MM.1S (cell line): ENCODE measurements around the gene VAV2.

ENCODE experiments used
- DNase-seq: peaks from one replicate; pipeline ENCODE4 v3.0.0-alpha.2; 2015
- H2AFZ ChIP-seq: fragments of 300-600 bp; sonication (generic); 2 replicates; pipeline ENCODE4 v1.6.0; 2016; ENCODE audit warnings: antibody characterized with exemption, low read length
- H3F3A ChIP-seq: fragments of 300-600 bp; sonication (generic); 2 replicates; pipeline ENCODE4 v1.6.1; 2016; ENCODE audit warnings: mild to moderate bottlenecking, antibody characterized with exemption, low read length, moderate library complexity, mixed read lengths; ENCODE audit not compliant: insufficient read depth
- H3K27ac ChIP-seq: fragments of 300-600 bp; sonication (generic); 2 replicates; pipeline ENCODE4 v1.5.1; 2016; ENCODE audit warnings: mild to moderate bottlenecking, low read length
- H3K27me3 ChIP-seq: fragments of 300-600 bp; sonication (generic); replicated peaks from 2 replicates; pipeline ENCODE4 v1.6.0; 2016; ENCODE audit warnings: low read length; ENCODE audit not compliant: insufficient read depth
- H3K36me3 ChIP-seq: fragments of 300-600 bp; sonication (generic); replicated peaks from 2 replicates; pipeline ENCODE4 v1.6.1; 2016; ENCODE audit warnings: mild to moderate bottlenecking, low read length, mixed read lengths; ENCODE audit not compliant: insufficient read depth
- H3K4me1 ChIP-seq: fragments of 300-600 bp; sonication (generic); 2 replicates; pipeline ENCODE4 v1.6.1; 2016; ENCODE audit warnings: low read length, mixed read lengths
- H3K4me2 ChIP-seq: fragments of 300-600 bp; sonication (generic); 2 replicates; pipeline ENCODE4 v1.6.0; 2016; ENCODE audit warnings: low read depth, low read length
- H3K4me3 ChIP-seq: fragments of 300-600 bp; sonication (generic); 2 replicates; pipeline ENCODE4 v1.5.1; 2016; ENCODE audit warnings: low read length, mixed read lengths
- H3K79me2 ChIP-seq: fragments of 300-600 bp; sonication (generic); 2 replicates; pipeline ENCODE4 v1.6.1; 2016; ENCODE audit warnings: mixed run types, low read length, mixed read lengths
- H3K9ac ChIP-seq: fragments of 300-600 bp; sonication (generic); 2 replicates; pipeline ENCODE4 v1.6.1; 2016; ENCODE audit warnings: low read length, mixed read lengths
- H3K9me2 ChIP-seq: fragments of 300-600 bp; sonication (generic); replicated peaks from 2 replicates; pipeline ENCODE4 v1.6.1; 2016; ENCODE audit warnings: mild to moderate bottlenecking, low read length, mixed read lengths; ENCODE audit not compliant: insufficient read depth
- H3K9me3 ChIP-seq: fragments of 300-600 bp; sonication (generic); replicated peaks from 2 replicates; pipeline ENCODE4 v1.6.1; 2016; ENCODE audit warnings: mild to moderate bottlenecking, low read length, mixed read lengths; ENCODE audit not compliant: insufficient read depth
- H4K20me1 ChIP-seq: fragments of 300-600 bp; sonication (generic); 2 replicates; pipeline ENCODE4 v1.6.1; 2016; ENCODE audit warnings: mild to moderate bottlenecking, low read length, moderate library complexity, mixed read lengths; ENCODE audit not compliant: insufficient read depth
- EZH2 ChIP-seq: fragments of 300-600 bp; sonication (generic); optimal IDR thresholded peaks from 2 replicates; pipeline ENCODE3; 2017; ENCODE audit warnings: low read depth, mild to moderate bottlenecking, antibody characterized with exemption, low read length, mixed read lengths
- EZH2phosphoT487 ChIP-seq: fragments of 300-600 bp; sonication (generic); IDR thresholded peaks from 2 replicates; pipeline ENCODE4 v1.6.1; 2018; ENCODE audit warnings: antibody characterized with exemption, low read length
- TF ChIP-seq, protein P1 (sequence below): fragments of 300-600 bp; sonication (generic); IDR thresholded peaks from 2 replicates; pipeline ENCODE4 v1.5.1; 2016; ENCODE audit warnings: antibody characterized with exemption, low read length, mixed read lengths

Gene VAV2

DNA sequence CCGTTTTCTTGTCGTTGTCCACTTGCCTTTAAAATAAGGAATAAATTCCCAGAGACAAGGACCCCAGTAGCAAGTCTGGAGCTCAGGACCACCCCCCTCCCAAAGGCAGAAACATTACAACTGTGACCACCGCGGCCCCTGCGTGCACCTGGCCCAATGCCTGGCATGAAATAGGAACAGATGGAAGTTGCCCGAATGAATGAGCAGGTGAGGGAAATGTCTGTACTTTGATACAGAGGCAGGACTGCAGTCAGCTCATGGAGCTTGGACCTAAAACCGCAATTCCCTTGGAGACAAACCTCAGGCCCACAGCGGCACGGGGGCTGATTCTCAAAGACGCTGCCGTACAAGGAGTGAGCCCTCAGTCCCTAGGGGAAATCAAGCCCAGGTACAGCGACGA lies 198.7 kb downstream of the VAV2 start:
- H3K36me3 ChIP-seq: no peaks in the 10 kb centered on the region
- H3K79me2 ChIP-seq: no peaks in the 10 kb centered on the region
- H3K4me1 ChIP-seq: no peaks in the 10 kb centered on the region
- H3K4me2 ChIP-seq: no peak overlapping the region; the same call in 1 of the 2 replicates
- no peak overlapping the region for H3K4me3 ChIP-seq
- no peak overlapping the region for H2AFZ ChIP-seq
- DNase-seq: no peak
- H3K9me3 ChIP-seq: no peaks in the 10 kb centered on the region
- H3K27ac ChIP-seq: no peak overlapping the region
- peaks cover 15% of the 10 kb centered on the region for H3K27me3 ChIP-seq
- H3F3A ChIP-seq: no peaks in the 10 kb centered on the region
- TF ChIP-seq EZH2phosphoT487 (no peak), EZH2 (no peak)
- TF ChIP-seq, protein P1, sequence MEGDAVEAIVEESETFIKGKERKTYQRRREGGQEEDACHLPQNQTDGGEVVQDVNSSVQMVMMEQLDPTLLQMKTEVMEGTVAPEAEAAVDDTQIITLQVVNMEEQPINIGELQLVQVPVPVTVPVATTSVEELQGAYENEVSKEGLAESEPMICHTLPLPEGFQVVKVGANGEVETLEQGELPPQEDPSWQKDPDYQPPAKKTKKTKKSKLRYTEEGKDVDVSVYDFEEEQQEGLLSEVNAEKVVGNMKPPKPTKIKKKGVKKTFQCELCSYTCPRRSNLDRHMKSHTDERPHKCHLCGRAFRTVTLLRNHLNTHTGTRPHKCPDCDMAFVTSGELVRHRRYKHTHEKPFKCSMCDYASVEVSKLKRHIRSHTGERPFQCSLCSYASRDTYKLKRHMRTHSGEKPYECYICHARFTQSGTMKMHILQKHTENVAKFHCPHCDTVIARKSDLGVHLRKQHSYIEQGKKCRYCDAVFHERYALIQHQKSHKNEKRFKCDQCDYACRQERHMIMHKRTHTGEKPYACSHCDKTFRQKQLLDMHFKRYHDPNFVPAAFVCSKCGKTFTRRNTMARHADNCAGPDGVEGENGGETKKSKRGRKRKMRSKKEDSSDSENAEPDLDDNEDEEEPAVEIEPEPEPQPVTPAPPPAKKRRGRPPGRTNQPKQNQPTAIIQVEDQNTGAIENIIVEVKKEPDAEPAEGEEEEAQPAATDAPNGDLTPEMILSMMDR: no peak
- no peak overlapping the region for H3K9ac ChIP-seq
- no peaks in the 10 kb centered on the region for H3K9me2 ChIP-seq
- H4K20me1 ChIP-seq: no peaks in the 10 kb centered on the region

DNA sequence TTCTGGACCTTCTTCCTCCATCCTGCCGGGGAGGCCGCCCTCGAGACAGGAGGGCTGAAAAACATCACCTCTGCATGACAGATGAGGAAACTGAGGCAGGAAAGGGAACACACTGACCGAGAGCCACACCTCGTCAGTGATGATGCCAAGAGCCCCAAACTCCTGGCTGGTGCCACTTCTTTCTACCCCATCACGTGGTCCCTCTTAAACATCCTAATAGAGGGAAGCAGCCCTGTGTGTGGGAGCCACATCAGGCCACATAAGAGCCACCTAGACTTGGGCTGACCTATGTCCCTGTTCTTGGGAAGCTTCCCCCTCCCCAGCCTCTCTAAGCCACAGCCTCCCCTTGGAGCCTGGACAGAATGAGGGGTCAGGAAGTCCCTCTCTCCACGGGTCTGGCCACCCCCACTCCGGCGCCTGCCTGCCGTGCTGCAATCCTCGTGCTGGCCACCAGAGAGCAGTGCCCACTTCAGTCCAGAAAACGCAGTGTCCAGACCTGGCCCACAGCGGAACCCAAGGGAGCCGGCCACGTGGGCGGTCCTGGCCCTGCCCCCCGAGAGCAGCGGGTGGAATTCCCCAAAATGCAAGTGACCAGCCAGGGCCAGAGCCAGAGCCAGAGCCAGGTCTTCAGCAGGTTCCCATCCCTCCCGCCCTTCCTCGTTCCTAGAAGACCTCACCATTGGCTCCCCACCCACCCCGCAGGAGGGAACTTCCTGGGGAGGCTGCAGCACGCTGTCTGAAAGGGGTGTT lies 199.2 kb downstream of the VAV2 start:
- TF ChIP-seq EZH2 (no peak), EZH2phosphoT487 (no peak)
- TF ChIP-seq, protein P1: peak; percentile 68
- H3K4me1 ChIP-seq: no peaks in the 10 kb centered on the region
- peak overlapping the region; percentile 15; the same call in 1 of the 2 replicates for H3K4me2 ChIP-seq
- no peak overlapping the region for H3K4me3 ChIP-seq
- H3K9me3 ChIP-seq: no peaks in the 10 kb centered on the region
- H3K36me3 ChIP-seq: no peaks in the 10 kb centered on the region
- H3K27me3 ChIP-seq: peaks cover 14% of the 10 kb centered on the region
- peak; percentile 19 for DNase-seq
- no peak overlapping the region for H2AFZ ChIP-seq
- H3F3A ChIP-seq: no peaks in the 10 kb centered on the region
- H3K9me2 ChIP-seq: no peaks in the 10 kb centered on the region
- no peaks in the 10 kb centered on the region for H3K79me2 ChIP-seq
- no peaks in the 10 kb centered on the region for H4K20me1 ChIP-seq
- no peak overlapping the region for H3K9ac ChIP-seq
- no peak overlapping the region for H3K27ac ChIP-seq

DNA sequence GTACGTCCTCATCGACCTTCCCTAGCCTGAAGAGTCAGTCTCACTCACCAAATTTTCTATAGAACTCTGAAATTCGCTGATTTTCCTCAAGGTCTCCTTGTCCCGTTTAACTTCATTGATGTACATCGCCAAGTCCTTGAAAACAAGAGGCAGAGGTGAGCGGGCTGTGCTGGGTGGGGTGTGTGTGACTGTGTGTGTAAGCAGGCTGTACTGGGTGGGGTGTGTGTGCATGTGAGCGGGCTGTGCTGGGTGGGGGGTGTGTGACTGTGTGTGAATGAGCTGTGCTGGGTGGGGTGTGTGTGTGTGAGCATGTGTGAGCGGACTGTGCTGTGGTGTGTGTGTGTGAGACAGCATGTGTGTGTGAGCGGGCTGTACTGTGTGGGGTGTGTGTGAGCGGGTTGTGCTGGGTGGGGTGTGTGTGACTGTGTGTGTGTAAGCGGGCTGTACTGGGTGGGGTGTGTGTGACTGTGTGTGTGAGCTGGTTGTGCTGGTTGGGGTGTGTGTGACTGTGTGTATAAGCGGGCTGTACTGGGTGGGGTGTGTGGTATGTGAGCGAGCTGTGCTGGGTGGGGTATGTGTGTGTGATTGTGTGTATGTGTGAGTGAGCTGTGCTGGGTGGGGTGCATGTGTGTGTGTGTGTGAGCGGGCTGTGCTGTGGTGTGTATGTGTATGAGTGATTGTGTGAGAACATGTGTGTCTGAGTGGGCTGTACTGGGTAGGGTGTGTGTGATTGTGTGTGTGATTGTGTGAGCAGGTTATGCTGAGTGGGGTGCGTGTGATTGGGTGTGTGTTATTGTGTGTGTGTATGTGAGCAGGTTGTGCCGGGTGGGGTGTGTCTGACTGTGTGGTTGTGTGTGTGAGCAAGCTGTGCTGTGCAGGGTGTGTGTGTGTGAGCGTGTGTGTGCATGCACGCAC lies 200.1 kb downstream of the VAV2 start:
- H3K4me2 ChIP-seq: no peak overlapping the region
- H3K9ac ChIP-seq: no peak overlapping the region
- TF ChIP-seq EZH2 (no peak), EZH2phosphoT487 (no peak)
- TF ChIP-seq, protein P1: no peak
- H3K27ac ChIP-seq: no peak overlapping the region
- no peaks in the 10 kb centered on the region for H3K9me2 ChIP-seq
- H3F3A ChIP-seq: no peaks in the 10 kb centered on the region
- H3K36me3 ChIP-seq: no peaks in the 10 kb centered on the region
- no peak overlapping the region for H3K4me3 ChIP-seq
- DNase-seq: no peak
- no peaks in the 10 kb centered on the region for H3K4me1 ChIP-seq
- H3K79me2 ChIP-seq: no peaks in the 10 kb centered on the region
- H3K9me3 ChIP-seq: no peaks in the 10 kb centered on the region
- no peaks in the 10 kb centered on the region for H4K20me1 ChIP-seq
- H2AFZ ChIP-seq: no peak overlapping the region
- peaks cover 14% of the 10 kb centered on the region for H3K27me3 ChIP-seq
